Stimulated activated CD4-positive, alpha-beta T cell treated with anti-CD3 and anti-CD28 coated beads, Interleukin-12 subunit alpha, Interleukin-12 subunit beta, amount 100 ng/mL, for 48 hours (primary cell): ENCODE measurements around the gene MREG.
"Not testable (repeated sequence)": the region's sequence is repeated elsewhere in the genome, so short reads cannot be mapped to it uniquely, and the experiment has no call there.

Source experiments
- DNase-seq, 3 donors: peaks; one replicate each; pipeline ENCODE4 v3.0.0-alpha.2; 2020; ENCODE audit warnings: low read depth in 2 of 3, low spot score in 1 of 3

Gene MREG

GRCh38 chr2:215988556-215989207 lies 24.7 kb downstream of the MREG start:
- not testable (repeated sequence) for DNase-seq

- no peak for DNase-seq
Measured at GRCh38 chr2:215985257-215985656, 28.1 kb downstream of the MREG start.

- no peak for DNase-seq
Measured at GRCh38 chr2:215984661-215985060, 28.7 kb downstream of the MREG start.

GRCh38 chr2:215983581-215984351 lies 29.6 kb downstream of the MREG start:
- no peak for DNase-seq

GRCh38 chr2:215982465-215982875 lies 30.9 kb downstream of the MREG start:
- peak; percentile 25 to 35 (median 33) for DNase-seq

GRCh38 chr2:215981115-215981514 lies 32.2 kb downstream of the MREG start:
- DNase-seq = no peak

- DNase-seq = no peak
Measured at GRCh38 chr2:215979620-215980019, 33.7 kb downstream of the MREG start.

GRCh38 chr2:215974700-215975429 lies 38.5 kb downstream of the MREG start:
- no peak for DNase-seq

- no peak for DNase-seq
Measured at GRCh38 chr2:215973954-215974699, 39.2 kb downstream of the MREG start.

- no peak for DNase-seq
Measured at GRCh38 chr2:215973145-215973792, 40.1 kb downstream of the MREG start.

- DNase-seq = no peak
Measured at GRCh38 chr2:215971671-215972070, 41.7 kb downstream of the MREG start.

GRCh38 chr2:215970894-215971293 lies 42.5 kb downstream of the MREG start:
- DNase-seq = not testable (repeated sequence)

- DNase-seq = peak in 1 of 3 donors; percentile 43
Measured at GRCh38 chr2:215970425-215970824, 42.9 kb downstream of the MREG start.

- DNase-seq = no peak
Measured at GRCh38 chr2:215969131-215969841, 44.1 kb downstream of the MREG start.

GRCh38 chr2:215968499-215968898 lies 44.9 kb downstream of the MREG start:
- no peak for DNase-seq

- no peak for DNase-seq
Measured at GRCh38 chr2:215967590-215968378, 45.6 kb downstream of the MREG start.

GRCh38 chr2:215966951-215967350 lies 46.4 kb downstream of the MREG start:
- no peak for DNase-seq

GRCh38 chr2:215966274-215966673 lies 47.1 kb downstream of the MREG start:
- no peak for DNase-seq

GRCh38 chr2:215965532-215966165 lies 47.7 kb downstream of the MREG start:
- no peak for DNase-seq
